Eye (tissue), 1 donor: Measurements from ENCODE around the gene TRIO.
"Not testable (repeated sequence)": the region's sequence is repeated elsewhere in the genome, so short reads cannot be mapped to it uniquely, and the experiment has no call there.

ENCODE experiments used
- DNase-seq: peaks from one replicate; pipeline ENCODE4 v3.0.0-alpha.2; 2015

TRIO gene

DNA sequence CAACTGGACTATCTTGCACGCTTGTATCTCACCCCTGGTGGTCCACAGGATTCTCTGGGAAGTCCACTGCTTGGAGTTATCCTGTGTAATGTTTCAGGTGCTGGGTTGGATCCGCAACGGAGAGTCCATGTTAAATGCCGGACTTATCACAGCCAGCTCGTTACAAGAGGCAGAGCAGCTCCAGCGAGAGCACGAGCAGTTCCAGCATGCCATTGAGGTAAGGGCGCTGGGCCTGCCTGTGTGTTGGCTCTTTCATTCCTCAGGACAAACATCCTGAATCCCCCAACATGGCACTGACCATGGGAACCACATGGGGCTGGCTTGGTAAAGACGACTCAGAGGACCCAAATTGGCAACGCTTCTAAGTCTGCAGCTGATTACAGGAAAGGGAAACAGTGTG lies 223.6 kb downstream of the TRIO start:
- DNase-seq: no peak

DNA sequence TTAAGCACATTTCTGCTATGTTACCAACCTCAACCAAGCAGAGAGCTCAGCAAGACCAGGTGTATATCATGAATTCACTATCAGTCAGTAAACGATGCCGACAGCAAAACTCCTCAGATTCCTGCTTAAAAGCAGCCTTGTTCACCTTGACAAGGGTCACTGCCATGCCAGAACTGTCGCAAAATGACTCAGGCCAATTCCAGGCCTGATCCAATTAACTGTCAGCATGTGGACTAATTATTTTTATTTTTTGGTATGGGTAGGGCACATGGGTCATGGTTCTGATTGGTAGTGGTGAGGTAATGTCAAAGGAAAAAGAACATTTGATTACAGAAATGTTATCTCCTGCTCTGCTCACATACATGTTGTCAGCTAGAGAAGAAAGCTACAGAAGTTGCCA lies 224.2 kb downstream of the TRIO start:
- DNase-seq: no peak

GRCh38 chr5:14369780-14370179 lies 226.6 kb downstream of the TRIO start:
- no peak for DNase-seq

DNA sequence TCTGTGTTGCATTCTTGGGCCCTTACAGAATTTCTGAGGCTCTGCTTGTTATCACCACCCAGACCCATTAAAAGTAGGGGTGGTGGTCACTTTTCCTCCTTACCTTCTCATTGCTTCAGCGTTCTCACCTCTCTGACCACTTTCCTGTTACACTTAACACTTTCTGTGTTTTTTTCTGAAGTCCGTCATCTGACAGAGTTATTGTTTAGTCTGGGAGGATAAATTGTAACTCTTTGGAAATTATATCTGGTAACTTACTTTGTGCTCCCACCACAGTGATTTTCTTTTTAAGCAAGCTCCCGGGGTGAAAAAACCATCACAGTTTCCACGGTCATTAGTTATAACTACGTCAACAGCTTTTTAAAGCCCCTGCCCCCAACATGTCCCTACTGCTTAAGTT lies 227.2 kb downstream of the TRIO start:
- no peak for DNase-seq

- no peak for DNase-seq
Observed at GRCh38 chr5:14373685-14374084, 230.5 kb downstream of the TRIO start.

- DNase-seq: no peak
Observed at GRCh38 chr5:14374100-14374499, 231.0 kb downstream of the TRIO start.

GRCh38 chr5:14376789-14377188 lies 233.6 kb downstream of the TRIO start:
- no peak for DNase-seq

- DNase-seq: no peak
Observed at GRCh38 chr5:14379739-14380497, 236.8 kb downstream of the TRIO start.

DNA sequence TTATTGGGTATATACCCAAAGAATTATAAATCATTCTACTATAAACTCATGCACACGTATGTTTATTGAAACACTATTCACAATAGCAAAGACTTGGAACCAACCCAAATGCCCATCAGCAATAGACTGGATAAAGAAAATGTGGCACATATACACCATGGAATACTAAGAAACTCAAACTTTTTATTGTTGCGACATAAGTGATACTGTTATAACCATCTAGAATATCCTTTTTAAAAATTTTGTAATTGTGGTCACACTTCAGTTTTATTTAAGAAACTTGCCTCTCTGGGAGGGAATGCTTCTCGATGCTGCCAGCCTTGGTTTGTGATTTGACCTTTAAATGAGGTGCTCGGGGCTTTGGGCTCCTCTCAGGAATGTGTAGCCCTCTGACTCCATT lies 237.6 kb downstream of the TRIO start:
- DNase-seq: no peak

DNA sequence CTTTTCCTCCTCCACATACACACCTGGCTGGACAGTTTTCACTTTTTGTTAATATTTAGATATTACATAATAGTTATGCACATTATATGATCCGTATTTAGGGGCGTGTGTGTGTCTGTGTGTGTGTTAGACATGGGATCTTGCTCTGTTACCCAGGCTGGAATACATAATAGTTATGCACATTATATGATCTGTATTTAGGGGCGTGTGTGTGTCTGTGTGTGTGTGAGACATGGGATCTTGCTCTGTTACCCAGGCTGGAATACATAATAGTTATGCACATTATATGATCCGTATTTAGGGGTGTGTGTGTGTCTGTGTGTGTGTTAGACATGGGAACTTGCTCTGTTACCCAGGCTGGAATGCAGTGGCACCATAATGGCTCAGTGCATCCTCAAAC lies 239.5 kb downstream of the TRIO start:
- DNase-seq: no peak

DNA sequence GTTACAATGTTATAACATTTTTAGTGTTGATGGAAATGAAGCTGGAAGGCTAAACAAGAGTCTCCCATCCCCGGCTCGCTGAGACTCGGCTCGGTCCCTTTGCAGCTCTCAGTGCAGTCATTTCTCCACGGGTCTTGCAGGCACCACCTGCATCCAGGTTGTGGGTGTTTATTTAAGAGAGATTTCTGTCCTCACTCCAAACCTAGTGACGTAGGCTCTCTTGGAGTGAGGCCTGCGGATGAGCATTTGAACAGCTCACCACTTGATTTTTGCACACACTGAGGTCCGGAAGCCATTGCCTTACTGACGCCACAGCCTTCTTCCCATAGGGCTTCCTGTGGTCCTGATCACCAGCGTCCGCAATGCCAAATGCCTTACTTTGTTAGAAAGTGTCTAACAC lies 240.8 kb downstream of the TRIO start:
- DNase-seq: no peak

GRCh38 chr5:14385019-14385418 lies 241.9 kb downstream of the TRIO start:
- no peak for DNase-seq

DNA sequence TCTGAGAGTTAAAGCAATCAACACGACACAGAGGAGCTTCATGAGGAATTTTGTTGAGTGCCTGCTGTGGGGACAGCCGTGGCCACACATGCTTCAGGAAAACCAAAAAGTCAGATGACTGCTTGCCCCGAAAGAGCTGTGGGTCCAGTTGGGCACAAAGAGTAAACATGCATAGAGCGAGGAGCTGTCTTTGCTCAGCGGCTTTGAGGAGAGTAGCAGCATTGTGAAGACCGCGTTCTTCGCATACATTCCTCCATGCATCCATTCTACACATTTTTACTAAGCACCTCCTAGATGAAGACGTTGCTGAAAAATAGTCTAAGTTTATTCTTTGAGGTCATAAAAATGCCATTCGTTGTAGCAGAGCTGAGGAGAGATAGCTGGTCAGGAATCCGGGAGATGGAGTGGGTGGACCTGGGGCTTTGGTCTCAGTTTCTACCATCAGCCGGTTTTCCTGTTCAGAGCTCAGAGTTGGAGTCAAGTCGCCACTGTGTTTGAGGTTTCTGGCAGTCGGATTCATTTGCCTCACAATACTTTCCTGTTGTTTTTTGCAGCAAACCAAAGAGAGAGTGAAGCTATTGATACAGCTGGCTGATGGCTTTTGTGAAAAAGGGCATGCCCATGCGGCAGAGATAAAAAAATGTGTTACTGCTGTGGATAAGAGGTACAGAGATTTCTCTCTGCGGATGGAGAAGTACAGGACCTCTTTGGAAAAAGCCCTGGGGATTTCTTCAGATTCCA lies 243.9 kb downstream of the TRIO start:
- no peak for DNase-seq

DNA sequence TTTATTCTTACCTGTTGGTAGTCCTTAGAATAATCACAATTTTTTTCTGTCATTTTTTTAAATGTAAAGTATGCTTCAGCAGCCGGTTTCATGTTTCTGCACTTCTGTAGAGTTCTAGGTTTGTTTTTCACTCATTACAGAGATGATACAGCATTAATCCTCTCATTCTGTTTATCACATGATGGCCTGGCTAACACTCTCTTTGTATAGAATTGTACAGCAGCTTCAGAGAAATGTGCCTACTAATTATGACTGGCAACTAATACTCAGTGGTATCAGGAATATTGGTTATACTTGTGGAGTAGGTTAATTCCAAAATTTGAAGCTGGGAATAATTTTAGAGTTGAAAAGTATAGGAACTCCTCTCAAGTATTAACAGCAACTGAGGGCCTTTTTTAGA lies 245.6 kb downstream of the TRIO start:
- no peak for DNase-seq

GRCh38 chr5:14392552-14392951 lies 249.4 kb downstream of the TRIO start:
- not testable (repeated sequence) for DNase-seq

DNA sequence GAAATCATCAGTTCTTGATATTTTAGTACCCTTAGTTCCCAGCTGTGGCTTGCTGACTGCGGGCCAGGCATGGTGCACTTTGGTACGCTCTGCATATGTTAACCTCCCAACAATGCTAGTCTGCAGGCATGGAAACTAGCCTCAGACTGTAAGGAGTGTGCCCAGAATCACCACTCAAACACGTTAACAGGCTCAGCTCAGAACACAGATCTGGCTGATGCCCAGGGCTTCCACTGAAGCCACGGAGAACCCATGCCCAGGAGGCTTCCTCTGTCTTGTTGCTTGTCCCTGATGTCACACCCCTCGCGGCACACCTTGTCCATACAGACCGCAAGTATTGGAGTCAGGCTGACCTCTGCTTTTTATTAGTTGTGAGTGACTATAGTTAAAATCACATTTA lies 251.2 kb downstream of the TRIO start:
- no peak for DNase-seq

DNA sequence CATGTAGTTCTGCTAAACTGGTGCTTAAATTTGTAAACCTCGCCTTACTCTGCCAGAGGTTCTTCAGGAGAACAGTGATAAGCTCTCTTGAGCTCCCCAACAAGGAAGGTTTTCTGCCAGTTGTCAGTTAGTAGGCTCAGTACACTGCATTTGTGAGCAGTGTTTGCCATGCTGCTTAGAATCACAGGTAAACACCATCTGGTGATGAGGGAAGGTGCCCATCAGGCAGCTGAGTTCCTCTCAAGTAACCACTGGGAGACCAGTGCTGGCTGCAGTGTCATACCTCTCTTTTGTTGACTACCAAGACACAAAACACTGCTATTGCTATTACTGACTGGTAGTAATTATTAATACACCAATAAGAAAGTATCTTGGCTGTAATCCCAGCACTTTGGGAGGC lies 252.3 kb downstream of the TRIO start:
- no peak for DNase-seq

GRCh38 chr5:14396066-14396465 lies 252.9 kb downstream of the TRIO start:
- no peak for DNase-seq

DNA sequence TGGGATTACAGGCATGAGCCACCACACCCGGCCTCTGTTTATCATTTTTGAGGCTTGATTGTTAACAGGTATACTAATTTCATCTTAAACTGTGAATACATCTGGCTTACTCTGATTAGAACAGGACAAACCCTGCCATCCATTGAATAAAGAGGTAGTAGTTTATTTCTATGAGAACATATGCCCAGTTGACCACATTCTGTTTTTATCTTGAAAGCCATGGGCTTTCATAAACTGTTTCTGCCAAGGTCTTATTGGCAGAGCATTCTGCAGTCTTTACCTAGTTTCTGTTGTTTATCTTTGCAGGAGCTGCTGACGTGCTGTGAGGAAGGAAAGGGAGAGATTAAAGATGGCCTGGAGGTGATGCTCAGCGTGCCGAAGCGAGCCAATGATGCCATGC lies 253.6 kb downstream of the TRIO start:
- DNase-seq: no peak

- DNase-seq: no peak
Observed at GRCh38 chr5:14397717-14398116, 254.6 kb downstream of the TRIO start.

GRCh38 chr5:14399054-14399692 lies 256.0 kb downstream of the TRIO start:
- DNase-seq: peak; percentile 88

- DNase-seq: no peak
Observed at GRCh38 chr5:14400085-14400484, 256.9 kb downstream of the TRIO start.

- DNase-seq: no peak
Observed at GRCh38 chr5:14400611-14401010, 257.5 kb downstream of the TRIO start.

DNA sequence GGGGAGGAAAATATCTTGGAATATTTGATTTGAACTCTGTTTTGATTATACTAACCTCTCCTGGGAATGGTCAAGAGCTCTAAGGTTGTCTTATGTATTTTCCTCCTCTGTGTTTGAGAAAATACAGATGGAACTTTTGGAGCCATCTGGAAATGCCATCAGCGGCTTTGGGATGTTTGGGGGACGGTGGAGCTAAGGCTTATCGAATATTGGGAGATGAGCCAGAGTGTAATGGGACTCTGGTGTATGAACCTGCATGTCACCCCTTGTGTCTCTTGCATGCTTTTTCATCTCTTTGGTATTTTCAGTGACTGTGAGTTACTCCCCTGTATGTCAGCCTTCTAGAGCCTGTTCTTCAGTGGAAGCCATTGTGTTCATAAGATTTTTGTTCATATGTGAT lies 258.5 kb downstream of the TRIO start:
- no peak for DNase-seq
